Measurements from ENCODE around the gene CCNF.

Gene CCNF

GRCh38 chr16:2482708-2483534 is 53.7 kb downstream of the CCNF start:
- H3K4me3 ChIP-seq (ENCODE audit: low read length) = no peak overlapping the region
- H3K36me3 ChIP-seq (ENCODE audit: insufficient read depth, low read length) = no peaks in the 10 kb centered on the region
- H3K9me3 ChIP-seq (ENCODE audit: low read length) = no peaks in the 10 kb centered on the region
- H3K4me1 ChIP-seq (ENCODE audit: insufficient read depth, low read length) = no peaks in the 10 kb centered on the region
- no peak overlapping the region for H2AFZ ChIP-seq (ENCODE audit: low read depth, low read length)
- H3K27me3 ChIP-seq (ENCODE audit: insufficient read depth, low read length) = no peaks in the 10 kb centered on the region

GRCh38 chr16:2483939-2484897 is 55.0 kb downstream of the CCNF start:
- no peaks in the 10 kb centered on the region for H3K4me1 ChIP-seq (ENCODE audit: insufficient read depth, low read length)
- H3K36me3 ChIP-seq (ENCODE audit: insufficient read depth, low read length) = no peaks in the 10 kb centered on the region
- H3K27me3 ChIP-seq (ENCODE audit: insufficient read depth, low read length) = no peaks in the 10 kb centered on the region
- H2AFZ ChIP-seq (ENCODE audit: low read depth, low read length) = no peak overlapping the region
- H3K9me3 ChIP-seq (ENCODE audit: low read length) = no peaks in the 10 kb centered on the region
- H3K4me3 ChIP-seq (ENCODE audit: low read length) = no peak overlapping the region

- H3K4me1 ChIP-seq (ENCODE audit: insufficient read depth, low read length) = no peaks in the 10 kb centered on the region
- H3K9me3 ChIP-seq (ENCODE audit: low read length) = no peaks in the 10 kb centered on the region
- no peak overlapping the region for H2AFZ ChIP-seq (ENCODE audit: low read depth, low read length)
- no peak overlapping the region for H3K4me3 ChIP-seq (ENCODE audit: low read length)
- H3K27me3 ChIP-seq (ENCODE audit: insufficient read depth, low read length) = no peaks in the 10 kb centered on the region
- H3K36me3 ChIP-seq (ENCODE audit: insufficient read depth, low read length) = no peaks in the 10 kb centered on the region
These were observed 55.8 kb downstream of the CCNF start for GRCh38 chr16:2484898-2485508.

DNA sequence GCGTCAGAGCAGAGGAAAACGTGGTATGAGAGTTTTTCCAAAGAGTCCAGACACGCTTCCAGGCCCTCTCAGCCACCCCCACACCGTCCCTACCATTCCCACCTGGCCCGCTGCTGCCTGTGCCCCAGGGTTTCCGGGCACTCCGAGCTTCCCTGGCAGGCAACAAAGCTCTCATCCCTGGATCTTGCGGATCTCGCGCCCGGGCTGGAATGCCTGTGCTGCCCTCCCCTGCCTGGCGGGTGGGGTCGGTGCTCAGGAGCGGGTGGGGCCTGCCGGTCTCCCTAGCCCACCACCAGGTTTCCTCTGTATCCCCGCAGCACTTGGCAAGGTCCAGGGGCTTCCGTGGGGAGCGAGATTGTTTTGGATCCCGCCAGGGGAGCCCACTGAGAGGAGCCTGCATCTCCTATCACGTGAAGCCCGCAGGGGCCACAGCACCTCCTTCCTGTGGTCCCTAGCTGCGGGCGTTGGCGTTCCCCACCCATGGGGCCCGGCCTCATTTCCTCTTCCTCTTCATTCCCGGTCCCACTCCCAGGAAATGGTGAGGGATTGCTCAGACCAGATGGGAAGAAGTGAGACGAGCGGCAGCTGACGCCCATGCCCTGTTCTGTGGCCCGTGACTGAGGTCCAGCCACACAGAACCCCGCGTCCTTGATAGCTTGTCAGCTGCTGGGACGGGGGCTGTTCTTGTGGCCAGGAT is 56.7 kb downstream of the CCNF start:
- no peaks in the 10 kb centered on the region for H3K9me3 ChIP-seq (ENCODE audit: low read length)
- no peak overlapping the region for H3K4me3 ChIP-seq (ENCODE audit: low read length)
- H3K27me3 ChIP-seq (ENCODE audit: insufficient read depth, low read length) = no peaks in the 10 kb centered on the region
- no peaks in the 10 kb centered on the region for H3K36me3 ChIP-seq (ENCODE audit: insufficient read depth, low read length)
- H3K4me1 ChIP-seq (ENCODE audit: insufficient read depth, low read length) = no peaks in the 10 kb centered on the region
- H2AFZ ChIP-seq (ENCODE audit: low read depth, low read length) = no peak overlapping the region

GRCh38 chr16:2486645-2487516 is 57.6 kb downstream of the CCNF start:
- Histone ChIP-seq H3K4me3 (ENCODE audit: low read length) (no peak overlapping the region), H3K27me3 (ENCODE audit: insufficient read depth, low read length) (no peaks in the 10 kb centered on the region), H3K4me1 (ENCODE audit: insufficient read depth, low read length) (no peaks in the 10 kb centered on the region), H3K36me3 (ENCODE audit: insufficient read depth, low read length) (no peaks in the 10 kb centered on the region), H3K9me3 (ENCODE audit: low read length) (no peaks in the 10 kb centered on the region), H2AFZ (ENCODE audit: low read depth, low read length) (no peak overlapping the region)

- no peaks in the 10 kb centered on the region for H3K36me3 ChIP-seq (ENCODE audit: insufficient read depth, low read length)
- no peak overlapping the region for H2AFZ ChIP-seq (ENCODE audit: low read depth, low read length)
- H3K27me3 ChIP-seq (ENCODE audit: insufficient read depth, low read length) = no peaks in the 10 kb centered on the region
- no peaks in the 10 kb centered on the region for H3K4me1 ChIP-seq (ENCODE audit: insufficient read depth, low read length)
- no peak overlapping the region for H3K4me3 ChIP-seq (ENCODE audit: low read length)
- H3K9me3 ChIP-seq (ENCODE audit: low read length) = no peaks in the 10 kb centered on the region
These were observed 58.2 kb downstream of the CCNF start for GRCh38 chr16:2487517-2487842.

DNA sequence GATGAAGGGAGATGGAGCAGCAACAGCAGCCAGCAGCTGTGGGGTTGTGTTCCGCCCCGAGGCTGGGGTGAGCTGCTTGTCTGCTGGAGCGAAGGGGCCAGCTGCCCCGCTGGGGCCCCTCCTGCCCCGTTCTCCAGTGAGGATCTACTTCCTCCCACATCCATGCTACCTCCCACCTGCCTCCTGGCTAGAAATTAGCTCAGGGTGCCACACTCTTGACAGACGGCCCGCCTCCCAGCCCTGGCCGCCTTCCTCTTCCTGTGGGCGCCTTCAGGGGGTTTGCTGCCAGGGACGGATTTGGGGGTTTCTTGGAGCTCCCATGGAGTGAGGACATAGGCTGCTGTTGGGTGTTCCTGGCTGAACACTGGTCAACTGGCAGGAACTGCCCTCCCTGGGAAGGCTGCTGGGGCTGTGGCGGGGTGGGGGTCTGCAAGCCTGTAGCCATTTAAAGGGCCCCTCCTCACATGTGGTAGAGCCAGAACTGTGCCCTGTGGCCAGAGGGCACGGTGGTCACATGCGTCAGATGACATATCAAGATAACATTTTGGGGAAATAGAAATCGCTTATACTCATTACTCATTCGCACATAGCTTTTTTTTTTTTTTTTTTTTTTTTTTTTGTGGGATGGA is 58.8 kb downstream of the CCNF start:
- no peaks in the 10 kb centered on the region for H3K36me3 ChIP-seq (ENCODE audit: insufficient read depth, low read length)
- no peaks in the 10 kb centered on the region for H3K4me1 ChIP-seq (ENCODE audit: insufficient read depth, low read length)
- no peaks in the 10 kb centered on the region for H3K27me3 ChIP-seq (ENCODE audit: insufficient read depth, low read length)
- H2AFZ ChIP-seq (ENCODE audit: low read depth, low read length) = no peak overlapping the region
- H3K4me3 ChIP-seq (ENCODE audit: low read length) = no peak overlapping the region
- no peaks in the 10 kb centered on the region for H3K9me3 ChIP-seq (ENCODE audit: low read length)

- no peak overlapping the region for H2AFZ ChIP-seq (ENCODE audit: low read depth, low read length)
- no peaks in the 10 kb centered on the region for H3K36me3 ChIP-seq (ENCODE audit: insufficient read depth, low read length)
- no peaks in the 10 kb centered on the region for H3K9me3 ChIP-seq (ENCODE audit: low read length)
- no peaks in the 10 kb centered on the region for H3K27me3 ChIP-seq (ENCODE audit: insufficient read depth, low read length)
- H3K4me3 ChIP-seq (ENCODE audit: low read length) = no peak overlapping the region
- H3K4me1 ChIP-seq (ENCODE audit: insufficient read depth, low read length) = no peaks in the 10 kb centered on the region
These were observed 60.3 kb downstream of the CCNF start for GRCh38 chr16:2489581-2489980.

DNA sequence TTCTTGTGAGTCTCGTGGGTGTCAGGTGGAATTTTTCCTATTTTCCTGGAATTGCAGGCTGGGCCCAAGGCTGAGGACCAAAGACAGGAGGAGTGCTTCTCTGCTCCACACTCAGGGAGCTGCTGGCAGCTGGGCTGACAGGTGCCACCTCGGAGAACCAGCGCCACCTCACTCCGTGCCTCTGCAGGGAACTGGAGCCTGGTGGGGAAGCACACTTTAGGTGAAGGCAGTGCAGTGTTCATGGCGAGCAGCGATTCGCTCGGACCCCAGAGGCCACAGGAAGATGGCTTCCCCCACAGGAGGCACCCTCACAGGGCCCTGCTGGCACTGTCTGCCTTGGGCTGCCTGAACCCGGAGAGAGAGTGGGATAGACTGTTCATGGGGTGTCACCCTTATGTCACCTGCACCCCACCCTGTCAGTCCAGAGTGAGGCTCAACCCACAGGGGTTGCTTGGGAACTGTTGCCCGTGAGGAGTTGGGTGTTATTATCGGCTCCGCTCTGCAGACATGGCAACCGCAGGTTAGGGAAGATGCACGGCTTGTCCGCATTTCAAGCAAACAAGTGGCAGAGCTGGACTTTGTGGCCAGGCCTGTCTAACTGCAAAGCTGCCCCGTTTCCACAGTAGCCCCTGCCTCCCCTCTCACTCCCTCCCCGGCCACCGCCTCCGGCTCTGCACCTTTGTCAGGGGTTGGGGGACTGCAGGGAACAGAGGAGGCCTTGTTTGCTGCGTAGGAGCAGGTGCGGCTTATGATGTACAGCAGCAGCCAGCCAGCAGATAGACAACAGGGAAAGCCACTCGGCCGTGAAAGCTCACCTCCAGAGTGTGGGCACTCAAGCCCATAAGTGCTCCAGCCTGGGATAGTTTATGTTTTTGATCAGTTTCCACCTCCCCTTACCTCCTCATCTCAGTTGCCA is 61.2 kb downstream of the CCNF start:
- H2AFZ ChIP-seq (ENCODE audit: low read depth, low read length) = no peak overlapping the region
- no peaks in the 10 kb centered on the region for H3K4me1 ChIP-seq (ENCODE audit: insufficient read depth, low read length)
- H3K27me3 ChIP-seq (ENCODE audit: insufficient read depth, low read length) = no peaks in the 10 kb centered on the region
- H3K36me3 ChIP-seq (ENCODE audit: insufficient read depth, low read length) = no peaks in the 10 kb centered on the region
- no peaks in the 10 kb centered on the region for H3K9me3 ChIP-seq (ENCODE audit: low read length)
- no peak overlapping the region for H3K4me3 ChIP-seq (ENCODE audit: low read length)

DNA sequence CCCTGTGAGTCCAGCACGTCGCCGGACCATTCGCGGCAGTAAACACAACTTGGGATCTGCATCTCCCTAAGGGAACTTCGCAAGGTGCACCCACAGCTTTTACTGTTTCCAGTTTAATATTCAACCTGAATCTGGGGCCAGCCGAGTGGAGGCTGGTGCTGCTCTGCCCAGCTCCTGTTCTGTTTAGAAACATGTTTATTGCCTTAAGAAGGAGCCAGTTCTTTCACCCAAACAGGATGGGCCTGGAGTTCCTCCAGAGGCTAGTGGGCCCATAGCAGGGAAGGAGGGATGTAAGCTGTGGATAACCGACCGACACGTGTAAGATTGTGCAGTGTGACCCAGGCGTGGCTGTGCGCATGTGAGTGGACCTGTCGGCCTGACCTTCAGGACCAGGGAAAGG is 63.0 kb downstream of the CCNF start:
- H2AFZ ChIP-seq (ENCODE audit: low read depth, low read length) = no peak overlapping the region
- no peaks in the 10 kb centered on the region for H3K9me3 ChIP-seq (ENCODE audit: low read length)
- no peak overlapping the region for H3K4me3 ChIP-seq (ENCODE audit: low read length)

GRCh38 chr16:2493605-2494004 is 64.4 kb downstream of the CCNF start:
- H3K27me3 ChIP-seq (ENCODE audit: insufficient read depth, low read length) = no peaks in the 10 kb centered on the region
- H3K9me3 ChIP-seq (ENCODE audit: low read length) = no peaks in the 10 kb centered on the region
- H3K36me3 ChIP-seq (ENCODE audit: insufficient read depth, low read length) = peaks cover 22% of the 10 kb centered on the region
- H3K4me1 ChIP-seq (ENCODE audit: insufficient read depth, low read length) = no peaks in the 10 kb centered on the region
- H2AFZ ChIP-seq (ENCODE audit: low read depth, low read length) = no peak overlapping the region
- H3K4me3 ChIP-seq (ENCODE audit: low read length) = no peak overlapping the region

More for the DNA sequence above, 63.0 kb downstream of the CCNF start:
- H3K27me3 ChIP-seq (ENCODE audit: insufficient read depth, low read length) = no peaks in the 10 kb centered on the region
- H3K36me3 ChIP-seq (ENCODE audit: insufficient read depth, low read length) = peaks cover 15% of the 10 kb centered on the region
- no peaks in the 10 kb centered on the region for H3K4me1 ChIP-seq (ENCODE audit: insufficient read depth, low read length)
